ENCODE data around the gene AGBL1.

GRCh38 chr15:86273309-86273708, 193.6 kb downstream of the AGBL1 start:
- TF ChIP-seq EZH2 (IDR thresholded peaks at IDR 0.05; ENCODE audit: borderline replicate concordance, low read depth, low read length, poor library complexity, severe bottlenecking) (no peak), CTCF (conservative IDR thresholded peaks at IDR 0.05; ENCODE audit: low read depth, low read length) (no peak)
